ENCODE results near the gene KRTAP12-2.

DNA sequence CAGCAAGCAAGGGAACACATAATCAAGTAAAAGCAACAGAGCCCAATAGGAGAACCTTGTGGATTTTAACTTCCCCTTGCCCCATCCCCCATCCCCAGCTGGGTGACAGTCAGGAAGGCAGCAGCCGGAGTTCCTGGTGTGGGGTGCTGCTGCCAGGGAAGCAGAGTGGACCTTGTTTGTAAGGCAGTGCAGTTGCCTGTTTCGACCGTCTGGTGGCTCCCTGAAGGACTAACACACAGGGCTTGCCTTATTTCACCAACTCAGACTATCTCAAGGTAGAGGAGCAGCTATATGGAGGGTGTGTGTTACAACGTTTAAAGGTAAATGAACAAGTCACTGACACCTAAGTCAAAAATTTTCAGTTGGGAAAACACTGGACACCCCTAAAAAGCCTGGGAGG lies 48.2 kb downstream of the KRTAP12-2 start:
- TF ChIP-seq, protein P1, sequence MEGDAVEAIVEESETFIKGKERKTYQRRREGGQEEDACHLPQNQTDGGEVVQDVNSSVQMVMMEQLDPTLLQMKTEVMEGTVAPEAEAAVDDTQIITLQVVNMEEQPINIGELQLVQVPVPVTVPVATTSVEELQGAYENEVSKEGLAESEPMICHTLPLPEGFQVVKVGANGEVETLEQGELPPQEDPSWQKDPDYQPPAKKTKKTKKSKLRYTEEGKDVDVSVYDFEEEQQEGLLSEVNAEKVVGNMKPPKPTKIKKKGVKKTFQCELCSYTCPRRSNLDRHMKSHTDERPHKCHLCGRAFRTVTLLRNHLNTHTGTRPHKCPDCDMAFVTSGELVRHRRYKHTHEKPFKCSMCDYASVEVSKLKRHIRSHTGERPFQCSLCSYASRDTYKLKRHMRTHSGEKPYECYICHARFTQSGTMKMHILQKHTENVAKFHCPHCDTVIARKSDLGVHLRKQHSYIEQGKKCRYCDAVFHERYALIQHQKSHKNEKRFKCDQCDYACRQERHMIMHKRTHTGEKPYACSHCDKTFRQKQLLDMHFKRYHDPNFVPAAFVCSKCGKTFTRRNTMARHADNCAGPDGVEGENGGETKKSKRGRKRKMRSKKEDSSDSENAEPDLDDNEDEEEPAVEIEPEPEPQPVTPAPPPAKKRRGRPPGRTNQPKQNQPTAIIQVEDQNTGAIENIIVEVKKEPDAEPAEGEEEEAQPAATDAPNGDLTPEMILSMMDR (IDR thresholded peaks at IDR 0.05) = no peak
- TF ChIP-seq POLR2A (IDR thresholded peaks at IDR 0.05) = no peak

Data from lower leg skin (tissue), 3 donors.